GM18861 (cell line): Measurements from ENCODE around the gene GHSR.

Experiments
- ATAC-seq: cut with Tn5 transposase; IDR thresholded peaks from one replicate; pipeline ENCODE4 v1.9.1; 2021; ENCODE audit not compliant: unreplicated experiment

The GHSR gene

DNA sequence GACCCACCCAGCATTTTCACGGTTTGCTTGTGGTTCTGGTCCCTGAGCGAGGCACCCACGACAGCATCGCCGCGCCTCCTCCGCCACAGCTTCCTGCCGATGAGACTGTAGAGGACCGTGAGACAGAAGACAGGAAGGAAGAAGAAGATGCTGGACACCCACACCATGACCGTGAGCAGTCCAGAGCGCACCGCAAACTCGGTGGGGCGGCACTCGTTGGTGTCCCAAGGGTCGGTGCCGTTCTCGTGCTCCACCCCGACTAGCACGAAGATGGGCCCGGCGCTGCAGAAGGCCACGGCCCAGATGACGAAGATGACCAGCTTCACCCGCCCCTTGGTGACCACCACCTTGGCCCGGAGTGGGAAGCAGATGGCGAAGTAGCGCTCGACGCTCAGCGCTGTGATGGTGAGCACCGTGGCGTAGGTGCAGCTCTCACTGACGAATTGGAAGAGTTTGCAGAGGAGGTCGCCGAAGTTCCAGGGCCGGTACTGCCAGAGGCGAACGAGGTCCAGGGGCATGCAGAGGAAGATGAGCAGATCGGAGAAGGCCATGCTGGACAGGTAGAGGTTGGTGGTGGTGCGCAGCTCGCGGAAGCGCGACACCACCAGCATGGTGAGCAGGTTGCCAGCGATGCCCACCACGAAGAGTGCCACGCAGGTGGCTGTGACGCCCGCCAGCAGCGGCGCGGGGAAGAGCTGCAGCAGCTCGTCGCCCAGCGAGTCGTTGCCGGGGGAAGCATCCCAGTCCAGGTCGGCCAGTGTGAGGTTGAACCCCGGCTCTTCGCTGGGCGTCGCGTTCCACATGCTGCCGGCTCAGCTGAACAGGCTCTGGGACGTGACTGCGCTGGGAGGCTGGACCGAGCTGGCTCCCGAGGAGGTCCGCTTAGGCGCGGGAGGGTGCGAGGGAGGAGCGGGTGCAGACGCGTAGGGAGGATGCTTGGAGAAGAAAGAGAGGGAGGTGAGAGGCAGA lies at the start of gene GHSR:
TSS of gene GHSR (minus strand) at position 846 of the 969 bp plus-strand sequence. CDS start at position 803, 43 bp downstream.
- ATAC-seq: no peak

DNA sequence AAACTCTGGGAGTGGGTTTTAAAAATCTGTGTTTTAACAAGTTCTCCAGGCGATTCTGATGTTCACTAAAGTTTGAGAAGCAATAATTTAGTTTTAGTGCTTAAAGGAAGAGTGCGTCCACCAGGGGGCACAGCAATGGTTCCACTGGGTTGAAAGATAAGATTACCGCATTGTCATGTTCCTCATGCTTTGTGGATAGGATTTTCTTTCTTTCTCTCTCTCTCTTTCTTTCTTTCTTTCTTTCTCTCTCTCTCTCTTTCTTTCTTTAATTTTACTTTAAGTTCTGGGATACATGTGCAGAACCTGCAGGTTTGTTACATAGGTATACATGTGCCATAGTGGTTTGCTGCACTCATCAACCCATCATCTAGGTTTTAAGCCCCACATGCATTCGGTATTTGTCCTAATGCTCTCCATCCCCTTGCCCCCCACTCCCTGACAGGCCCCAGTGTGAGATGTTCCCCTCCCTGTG lies 42.0 kb upstream of the GHSR start:
- peak; percentile 84 for ATAC-seq

DNA sequence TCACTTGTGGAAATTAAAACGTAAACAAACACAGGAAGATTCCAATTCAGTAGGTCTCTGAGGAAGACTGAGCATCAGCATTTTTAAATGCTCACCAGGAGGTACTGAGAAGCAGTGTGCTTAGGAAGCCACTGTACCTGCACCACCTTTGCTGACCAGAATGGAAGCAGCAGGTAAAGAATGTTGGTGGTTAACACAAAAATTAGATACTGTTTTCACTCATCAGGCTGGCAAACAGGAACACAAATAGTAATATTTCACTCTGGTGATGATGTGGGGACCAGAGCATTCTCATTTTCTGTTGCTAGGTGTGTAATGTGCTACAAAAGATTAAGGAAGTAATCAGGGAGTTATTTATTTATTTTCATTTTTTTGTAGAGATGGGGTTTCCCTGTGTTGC lies 29.9 kb upstream of the GHSR start:
- no peak for ATAC-seq

DNA sequence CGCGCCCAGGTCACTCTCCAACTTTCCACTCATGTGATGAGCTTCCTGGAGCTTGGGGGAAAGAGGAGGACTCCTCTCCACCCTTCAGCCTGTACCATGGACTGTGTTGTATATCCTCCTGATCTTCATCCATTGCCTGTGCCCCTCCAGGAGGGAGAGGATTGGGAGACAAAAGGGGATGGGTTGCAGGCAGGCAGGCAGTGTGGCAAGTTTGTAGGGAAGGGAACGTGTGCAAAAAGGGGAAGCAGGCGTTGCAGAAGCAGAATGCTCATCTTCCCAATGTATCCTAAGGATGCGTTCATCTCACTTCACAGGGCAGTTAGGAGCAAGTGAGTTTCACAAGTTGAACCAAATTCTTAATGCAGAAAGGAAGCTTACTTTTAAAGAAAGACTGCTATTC lies 28.1 kb upstream of the GHSR start:
- ATAC-seq: no peak

DNA sequence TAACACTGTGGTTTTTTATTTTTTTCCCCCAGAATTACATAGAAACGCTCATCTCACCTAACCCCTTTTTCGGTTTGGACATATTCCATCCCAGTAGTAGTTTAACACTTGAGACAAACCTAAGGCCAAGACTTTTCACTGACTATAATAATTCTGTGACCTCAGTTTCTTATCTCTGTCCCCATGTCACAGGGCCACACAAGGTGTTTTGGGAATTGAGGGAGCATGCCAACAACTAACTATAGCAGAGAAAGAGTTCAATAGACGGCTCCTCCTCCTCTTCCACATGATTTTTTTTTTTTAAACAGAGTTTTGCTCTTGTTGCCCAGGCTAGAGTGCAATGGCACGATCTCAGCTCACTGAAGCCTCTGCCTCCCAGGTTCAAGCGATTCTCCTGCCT lies 27.4 kb upstream of the GHSR start:
- no peak for ATAC-seq

DNA sequence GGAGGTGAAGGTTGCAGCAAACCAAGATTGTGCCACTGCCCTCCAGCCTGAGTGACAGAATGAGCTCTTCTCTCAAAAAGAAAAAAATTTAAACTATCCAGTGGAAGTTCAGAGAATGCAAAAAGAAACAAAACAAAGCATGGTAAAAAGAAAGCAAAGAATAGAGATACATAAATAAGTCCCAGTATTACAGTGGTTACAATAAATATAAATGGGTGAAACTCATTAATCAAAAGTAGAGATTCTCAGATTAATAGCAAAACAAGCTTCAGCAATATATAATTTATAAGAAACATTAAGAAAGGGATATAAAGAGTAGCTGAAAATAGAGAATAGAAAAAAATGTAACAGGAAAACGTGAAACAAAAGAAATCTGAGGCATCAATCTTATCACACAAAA lies 23.6 kb upstream of the GHSR start:
- no peak for ATAC-seq

- no peak for ATAC-seq
Observed at GRCh38 chr3:172470588-172470987, 22.3 kb upstream of the GHSR start.

DNA sequence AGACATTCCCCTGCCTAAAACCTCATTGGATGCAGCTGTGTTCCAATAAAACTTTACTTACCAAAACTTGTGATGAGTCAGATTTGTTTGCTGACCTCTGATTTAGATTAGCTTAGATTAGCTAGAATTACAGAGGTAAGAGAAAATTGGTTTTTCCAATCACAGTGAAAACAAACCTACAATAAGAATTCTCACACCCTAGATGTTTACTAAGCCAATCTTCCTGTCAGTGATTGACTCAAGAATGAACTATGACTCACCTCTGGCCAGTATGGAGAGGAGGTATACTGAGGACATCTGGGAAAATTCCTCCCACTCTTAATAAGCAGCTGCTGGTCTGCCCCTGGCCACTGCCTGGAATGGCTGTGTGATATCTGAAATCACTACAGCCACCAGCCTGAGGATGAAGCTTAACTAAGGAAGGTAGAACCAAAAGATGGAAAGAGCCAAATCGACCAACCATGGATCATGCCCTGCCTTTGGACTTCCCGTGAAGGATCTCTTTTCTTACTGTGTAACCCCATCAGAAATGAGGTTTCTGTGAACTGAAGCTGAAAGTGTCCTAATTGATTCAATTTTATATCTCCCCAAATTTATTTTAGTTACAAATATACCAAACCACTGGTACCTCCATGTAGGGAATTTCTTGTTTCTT lies 19.0 kb upstream of the GHSR start:
- ATAC-seq: no peak

GRCh38 chr3:172466553-172467130 lies 18.4 kb upstream of the GHSR start:
- ATAC-seq: no peak

- ATAC-seq: no peak
Observed at GRCh38 chr3:172465281-172465680, 17.0 kb upstream of the GHSR start.

DNA sequence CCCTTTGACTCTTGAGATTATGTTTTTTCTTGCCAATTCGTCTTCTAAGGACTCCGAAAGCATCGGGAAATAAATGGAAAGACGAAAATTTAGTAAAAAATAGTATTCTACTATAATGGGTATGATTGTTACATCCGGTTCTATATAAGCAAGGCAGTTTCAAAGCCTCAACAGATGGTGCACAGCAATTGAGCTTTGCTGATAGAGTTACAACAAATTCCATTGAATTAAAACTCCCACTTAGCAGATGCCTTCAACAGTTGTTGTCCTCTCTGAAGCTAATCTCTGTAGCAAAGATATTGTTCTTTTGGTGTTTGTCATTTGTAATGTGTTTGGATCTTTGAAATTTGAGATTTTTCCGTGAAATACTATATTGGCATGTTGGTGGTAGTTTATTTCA lies 16.1 kb upstream of the GHSR start:
- no peak for ATAC-seq

DNA sequence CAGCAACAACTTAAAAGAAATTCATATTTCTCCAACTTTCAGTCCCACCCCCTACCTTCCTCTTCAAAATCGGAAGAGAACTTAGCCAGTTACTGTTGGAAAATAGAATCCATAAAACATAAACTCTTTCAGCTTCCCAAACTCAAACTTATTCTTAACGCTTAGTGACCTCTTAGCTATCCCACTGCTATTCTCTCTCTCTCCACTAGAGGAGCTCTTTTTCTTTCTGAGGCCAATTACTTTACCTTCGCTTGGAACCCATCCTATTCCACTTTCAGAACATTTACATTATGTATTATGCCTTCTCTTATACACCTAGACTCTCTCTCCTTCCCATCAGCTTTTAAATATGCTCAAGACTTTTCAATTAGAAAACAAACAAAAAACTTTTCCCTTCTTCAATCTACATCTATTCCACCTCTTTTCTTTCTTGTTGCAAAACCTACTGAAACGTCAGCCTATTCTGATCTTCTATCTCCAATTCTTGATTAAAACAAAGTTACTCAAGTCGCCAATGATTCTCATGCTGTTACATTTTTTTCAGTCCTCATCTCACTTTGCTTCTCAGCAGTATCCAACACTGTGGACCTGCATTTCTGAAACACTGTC lies 13.4 kb upstream of the GHSR start:
- no peak for ATAC-seq

- no peak for ATAC-seq
Observed at GRCh38 chr3:172456404-172456803, 8.1 kb upstream of the GHSR start.

DNA sequence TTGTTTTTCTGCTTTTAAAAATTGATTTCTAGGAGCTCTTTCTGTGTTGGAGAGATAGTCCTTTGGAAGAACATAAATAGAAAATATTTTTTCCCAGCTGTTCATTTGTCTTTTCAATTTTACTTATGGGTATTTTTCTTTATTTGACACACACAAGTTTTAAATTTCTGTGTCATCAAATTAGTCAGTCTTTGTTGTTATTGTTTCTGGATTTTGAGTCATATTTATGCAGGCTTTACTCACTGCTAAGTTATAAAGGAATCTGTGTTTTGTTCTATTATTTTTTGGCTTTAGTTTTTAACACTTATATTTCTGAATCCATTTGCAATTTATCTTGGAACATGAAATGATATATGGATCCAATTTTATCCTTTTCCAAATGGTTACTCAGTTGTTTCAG lies 5.9 kb upstream of the GHSR start:
- ATAC-seq: no peak

- ATAC-seq: no peak
Observed at GRCh38 chr3:172449466-172450149, 1.4 kb upstream of the GHSR start.

DNA sequence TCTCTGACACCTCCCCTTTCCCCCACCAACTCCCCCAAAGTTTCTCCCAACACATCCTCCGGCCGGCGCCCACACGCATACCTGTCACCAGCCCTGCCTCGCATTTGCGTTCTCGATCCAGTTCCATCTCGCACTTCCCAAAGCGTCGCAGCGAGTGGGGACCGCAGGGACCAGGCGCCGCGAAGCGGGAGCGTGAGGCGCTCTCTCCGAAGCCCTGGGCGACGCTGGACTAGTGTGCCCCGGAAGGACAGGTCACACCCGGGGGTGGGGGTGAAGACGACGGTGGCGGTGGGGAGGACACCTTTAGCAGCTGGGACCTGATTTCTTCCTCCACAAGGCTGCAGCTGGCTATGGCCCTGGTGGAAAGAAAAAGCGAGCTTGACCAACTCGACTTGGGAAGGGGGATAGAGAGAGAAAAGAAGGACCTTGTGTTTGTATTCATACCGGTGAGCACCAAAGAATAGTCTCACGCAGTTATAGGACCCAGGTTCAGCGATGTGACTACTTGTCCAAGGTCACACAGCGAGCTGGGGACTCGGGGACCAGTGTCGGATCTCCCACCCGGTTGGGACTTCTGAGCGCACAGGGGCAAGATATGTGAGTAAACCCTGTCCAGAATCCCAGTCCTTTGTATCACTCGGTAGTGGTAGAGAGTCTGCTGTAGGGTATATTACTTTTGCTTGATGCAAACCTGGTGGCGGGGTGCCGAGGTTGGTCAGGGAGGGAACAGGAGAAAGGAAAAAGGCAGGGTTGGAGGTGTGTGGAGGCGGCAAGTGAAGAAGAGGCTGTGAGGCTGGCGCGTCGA lies 607 bp upstream of the GHSR start:
- no peak for ATAC-seq

- ATAC-seq: no peak
Observed at GRCh38 chr3:172446198-172446597, 2.1 kb downstream of the GHSR start.

DNA sequence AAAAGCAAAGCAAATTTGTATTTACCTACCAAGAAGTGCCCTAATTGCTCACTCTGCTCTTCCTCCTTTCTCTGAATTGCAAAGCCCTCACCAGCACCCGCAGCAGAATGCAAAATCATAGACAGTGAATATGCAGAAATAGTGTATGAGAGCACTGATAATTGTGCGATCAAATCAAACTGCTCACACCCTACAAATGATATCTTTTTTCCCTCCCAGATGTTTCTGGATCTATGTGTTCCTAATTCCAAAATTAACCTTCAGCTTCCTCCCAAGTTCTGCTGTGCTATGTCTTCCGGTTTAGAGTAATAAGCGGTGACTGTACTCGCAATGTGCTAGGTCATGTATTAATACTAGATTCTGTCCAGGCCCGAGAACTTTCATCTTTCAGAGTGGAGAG lies 3.4 kb downstream of the GHSR start:
- ATAC-seq: no peak

- ATAC-seq: no peak
Observed at GRCh38 chr3:172442606-172443005, 5.7 kb downstream of the GHSR start.

DNA sequence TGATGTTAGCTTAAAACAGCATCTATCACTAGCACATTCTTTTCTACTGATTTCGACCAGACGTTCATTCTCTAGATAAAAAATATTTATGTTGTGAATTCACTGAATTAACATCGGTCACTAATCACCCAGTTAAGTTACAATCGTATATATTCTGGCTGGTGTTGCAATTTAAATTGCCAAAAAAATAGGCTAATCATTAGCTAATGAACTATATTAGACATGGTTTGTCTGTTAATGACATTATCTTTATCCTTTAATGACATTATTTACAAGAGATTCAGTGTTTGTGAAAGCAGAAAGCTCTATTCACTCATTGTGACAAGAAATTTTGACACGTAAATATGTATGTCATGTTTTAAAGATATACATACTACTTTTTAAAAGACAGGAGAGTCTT lies 6.7 kb downstream of the GHSR start:
- no peak for ATAC-seq
